Measurements from ENCODE around the gene LCN2.

Gene LCN2

DNA sequence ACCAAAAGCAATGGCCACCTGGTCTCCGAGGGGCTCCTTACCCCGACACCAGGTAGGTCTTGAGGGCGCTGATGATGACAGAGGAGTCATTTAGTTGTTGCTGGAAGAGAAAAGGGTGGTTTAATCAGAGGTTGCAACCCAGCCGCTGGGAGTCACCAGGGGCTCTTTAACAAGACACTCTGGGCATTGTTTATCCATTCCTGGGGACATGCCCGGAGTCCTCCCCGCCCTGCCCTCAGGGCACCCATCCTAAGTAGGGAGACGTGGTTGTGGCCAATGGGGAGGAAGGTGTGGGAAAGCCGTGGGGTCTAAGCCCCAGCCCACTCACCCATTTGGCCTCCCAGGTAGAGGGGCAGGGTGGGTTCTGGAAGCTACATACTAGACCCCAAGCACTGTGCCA, 24.8 kb upstream of the LCN2 start:
- no peak overlapping the region for H3K4me3 ChIP-seq (ENCODE audit: low read depth, low read length)
- TF ChIP-seq CTCF (IDR thresholded peaks at IDR 0.05; ENCODE audit: borderline replicate concordance, insufficient read depth, low read depth, low read length), result no peak

DNA sequence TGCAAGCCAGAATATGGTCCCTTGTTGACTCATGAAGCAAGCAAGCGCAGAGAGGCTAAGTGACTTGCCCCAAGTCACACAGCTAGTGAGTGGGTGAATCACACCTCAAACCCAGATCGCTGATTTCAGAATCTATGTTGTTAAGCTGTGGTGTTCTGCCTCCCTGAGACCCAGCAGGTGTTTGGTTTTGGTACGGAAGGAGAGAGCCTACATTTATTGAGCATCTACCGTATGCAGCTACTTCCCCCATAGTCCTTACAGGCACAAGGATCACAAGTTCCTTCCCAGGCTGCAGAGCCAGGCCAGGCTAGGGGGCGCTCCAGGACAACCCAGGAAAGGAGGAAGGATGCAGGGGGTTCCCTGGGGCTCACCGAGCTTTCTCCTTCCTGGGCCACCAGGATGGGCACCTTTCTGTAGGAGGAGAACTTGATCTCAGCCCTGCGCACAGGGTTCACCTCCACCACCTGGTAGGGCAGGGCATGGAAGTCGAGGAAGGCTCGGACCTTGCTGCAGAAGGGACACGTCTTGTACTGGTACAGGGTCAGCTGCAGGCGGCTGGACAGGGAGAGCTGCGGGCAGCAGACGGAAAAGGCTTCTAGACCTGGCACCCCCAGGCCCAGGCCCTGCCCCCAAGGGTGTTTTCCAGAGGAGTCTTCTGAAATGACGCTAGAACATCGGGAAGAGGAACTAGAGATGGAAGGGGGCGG, 24.2 kb upstream of the LCN2 start:
- peak overlapping the region; percentile 84 for H3K4me3 ChIP-seq (ENCODE audit: low read depth, low read length)
- TF ChIP-seq CTCF (IDR thresholded peaks at IDR 0.05; ENCODE audit: borderline replicate concordance, insufficient read depth, low read depth, low read length), result peak; percentile 80

DNA sequence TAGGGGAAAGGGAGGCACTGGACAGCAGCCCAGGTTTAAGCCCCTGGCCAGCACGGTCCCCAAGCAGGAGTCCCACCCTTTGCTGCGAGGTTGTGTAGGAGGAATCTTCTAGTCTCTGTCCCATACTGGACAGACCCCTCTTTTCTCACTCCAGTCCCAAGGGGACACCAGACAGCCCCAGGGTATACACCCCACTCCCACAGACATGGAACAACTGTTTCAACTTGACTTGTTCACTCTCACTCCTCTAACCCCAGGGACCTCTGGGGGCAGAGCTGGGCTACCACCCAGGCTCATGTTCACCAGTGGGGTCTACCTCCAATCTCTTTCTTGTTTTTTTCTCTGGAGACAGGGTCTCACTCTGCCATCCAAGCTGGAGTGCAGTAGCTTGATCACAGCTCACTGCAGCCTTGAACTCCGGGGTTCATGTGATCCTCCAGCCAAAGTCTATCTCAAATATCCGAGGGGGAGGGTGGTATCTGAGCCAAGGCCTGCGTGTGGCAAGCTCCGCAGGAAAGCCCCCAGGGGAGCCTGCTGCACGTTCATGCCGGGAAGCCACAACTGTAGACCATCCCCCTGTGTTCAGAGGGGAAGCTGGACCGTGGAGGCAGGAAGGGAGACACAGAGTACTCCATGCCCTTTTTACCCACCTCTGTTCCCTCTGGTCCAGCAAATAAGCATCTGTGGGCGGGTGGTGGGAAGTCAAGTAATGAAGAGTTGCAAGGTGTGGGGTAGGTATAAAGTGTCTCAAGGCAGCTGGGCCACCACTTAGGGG, 23.5 kb upstream of the LCN2 start:
- no peak for TF ChIP-seq CTCF (IDR thresholded peaks at IDR 0.05; ENCODE audit: borderline replicate concordance, insufficient read depth, low read depth, low read length)
- H3K4me3 ChIP-seq (ENCODE audit: low read depth, low read length), result peak overlapping the region; percentile 84

- no peak for TF ChIP-seq CTCF (IDR thresholded peaks at IDR 0.05; ENCODE audit: borderline replicate concordance, insufficient read depth, low read depth, low read length)
- H3K4me3 ChIP-seq (ENCODE audit: low read depth, low read length), result peak within 1 kb of the TSS; percentile 84
Observed at GRCh38 chr9:128127568-128127989, 21.7 kb upstream of the LCN2 start, which contains the start of gene PTGES2. TSS of gene PTGES2 (minus strand) at chr9:128127729. CDS start at chr9:128127717, 12 bp downstream.

GRCh38 chr9:128127990-128128835, 21.0 kb upstream of the LCN2 start:
- peak overlapping the region; percentile 84 for H3K4me3 ChIP-seq (ENCODE audit: low read depth, low read length)
- TF ChIP-seq CTCF (IDR thresholded peaks at IDR 0.05; ENCODE audit: borderline replicate concordance, insufficient read depth, low read depth, low read length), result no peak

GRCh38 chr9:128128836-128129590, 20.2 kb upstream of the LCN2 start:
- H3K4me3 ChIP-seq (ENCODE audit: low read depth, low read length), result peak overlapping the region; percentile 84
- no peak for TF ChIP-seq CTCF (IDR thresholded peaks at IDR 0.05; ENCODE audit: borderline replicate concordance, insufficient read depth, low read depth, low read length)
